ENCODE data around the gene TRIO.

DNA sequence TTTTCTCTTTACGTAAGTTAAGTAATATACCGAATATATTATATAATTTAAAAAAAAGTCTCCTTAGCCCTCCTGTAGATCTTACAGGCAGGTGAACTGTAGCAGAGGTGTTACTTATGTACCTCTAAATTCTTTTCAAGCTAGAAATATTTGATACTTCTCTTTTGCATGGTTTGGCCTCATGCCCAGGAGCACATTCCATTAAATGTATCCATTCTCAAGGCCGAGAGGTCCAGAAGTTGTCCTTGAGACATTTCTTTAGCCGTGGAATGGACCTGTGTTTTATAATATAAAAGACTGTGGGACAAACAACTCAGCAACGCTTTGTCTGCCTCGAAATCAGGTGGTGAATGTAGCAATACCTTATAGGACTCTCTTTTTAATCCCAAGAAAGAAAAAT, 184.5 kb downstream of the TRIO start:
- TF ChIP-seq, protein P1, sequence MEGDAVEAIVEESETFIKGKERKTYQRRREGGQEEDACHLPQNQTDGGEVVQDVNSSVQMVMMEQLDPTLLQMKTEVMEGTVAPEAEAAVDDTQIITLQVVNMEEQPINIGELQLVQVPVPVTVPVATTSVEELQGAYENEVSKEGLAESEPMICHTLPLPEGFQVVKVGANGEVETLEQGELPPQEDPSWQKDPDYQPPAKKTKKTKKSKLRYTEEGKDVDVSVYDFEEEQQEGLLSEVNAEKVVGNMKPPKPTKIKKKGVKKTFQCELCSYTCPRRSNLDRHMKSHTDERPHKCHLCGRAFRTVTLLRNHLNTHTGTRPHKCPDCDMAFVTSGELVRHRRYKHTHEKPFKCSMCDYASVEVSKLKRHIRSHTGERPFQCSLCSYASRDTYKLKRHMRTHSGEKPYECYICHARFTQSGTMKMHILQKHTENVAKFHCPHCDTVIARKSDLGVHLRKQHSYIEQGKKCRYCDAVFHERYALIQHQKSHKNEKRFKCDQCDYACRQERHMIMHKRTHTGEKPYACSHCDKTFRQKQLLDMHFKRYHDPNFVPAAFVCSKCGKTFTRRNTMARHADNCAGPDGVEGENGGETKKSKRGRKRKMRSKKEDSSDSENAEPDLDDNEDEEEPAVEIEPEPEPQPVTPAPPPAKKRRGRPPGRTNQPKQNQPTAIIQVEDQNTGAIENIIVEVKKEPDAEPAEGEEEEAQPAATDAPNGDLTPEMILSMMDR (IDR thresholded peaks at IDR 0.05; ENCODE audit: insufficient read depth, low read length, poor library complexity, severe bottlenecking): no peak
- TF ChIP-seq EZH2phosphoT487 (conservative IDR thresholded peaks at IDR 0.05; ENCODE audit: low read length): no peak
